B cell (primary cell): Measurements from ENCODE around the gene KANK2.

Experiments used
- EZH2 ChIP-seq: IDR thresholded peaks from 2 replicates; pipeline ENCODE4 v1.6.1; 2012; ENCODE audit warnings: borderline replicate concordance, low read depth, mild to moderate bottlenecking, moderate library complexity, low read length; ENCODE audit not compliant: insufficient read depth, poor library complexity, severe bottlenecking
- TF ChIP-seq, protein P1 (sequence below): fragments of 200-600 bp; IDR thresholded peaks from one replicate; pipeline ENCODE4 v1.8.0; 2022; ENCODE audit warnings: antibody characterized with exemption, mild to moderate bottlenecking

- TF ChIP-seq, protein P1, sequence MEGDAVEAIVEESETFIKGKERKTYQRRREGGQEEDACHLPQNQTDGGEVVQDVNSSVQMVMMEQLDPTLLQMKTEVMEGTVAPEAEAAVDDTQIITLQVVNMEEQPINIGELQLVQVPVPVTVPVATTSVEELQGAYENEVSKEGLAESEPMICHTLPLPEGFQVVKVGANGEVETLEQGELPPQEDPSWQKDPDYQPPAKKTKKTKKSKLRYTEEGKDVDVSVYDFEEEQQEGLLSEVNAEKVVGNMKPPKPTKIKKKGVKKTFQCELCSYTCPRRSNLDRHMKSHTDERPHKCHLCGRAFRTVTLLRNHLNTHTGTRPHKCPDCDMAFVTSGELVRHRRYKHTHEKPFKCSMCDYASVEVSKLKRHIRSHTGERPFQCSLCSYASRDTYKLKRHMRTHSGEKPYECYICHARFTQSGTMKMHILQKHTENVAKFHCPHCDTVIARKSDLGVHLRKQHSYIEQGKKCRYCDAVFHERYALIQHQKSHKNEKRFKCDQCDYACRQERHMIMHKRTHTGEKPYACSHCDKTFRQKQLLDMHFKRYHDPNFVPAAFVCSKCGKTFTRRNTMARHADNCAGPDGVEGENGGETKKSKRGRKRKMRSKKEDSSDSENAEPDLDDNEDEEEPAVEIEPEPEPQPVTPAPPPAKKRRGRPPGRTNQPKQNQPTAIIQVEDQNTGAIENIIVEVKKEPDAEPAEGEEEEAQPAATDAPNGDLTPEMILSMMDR: no peak
- no peak for TF ChIP-seq EZH2
These were observed 4.1 kb downstream of the KANK2 start for GRCh38 chr19:11192957-11193939.
